Esophagus muscularis mucosa (tissue), 4 donors: ENCODE results near the gene GCC1.

Experiments used
- EP300 ChIP-seq: sonication (generic); formaldehyde crosslinking; IDR thresholded peaks from one replicate; pipeline ENCODE4 v1.6.1; 2017; ENCODE audit warnings: antibody characterized with exemption
- POLR2A ChIP-seq: fragments of 450-650 bp; IDR thresholded peaks from one replicate; pipeline ENCODE4 v1.6.1; 2017; ENCODE audit warnings: antibody characterized with exemption, moderate library complexity, mild to moderate bottlenecking, low read depth
- POLR2AphosphoS5 ChIP-seq, 2 donors: sonication (generic); formaldehyde crosslinking; IDR thresholded peaks; one replicate each; pipeline ENCODE4 v1.6.1; 2017; ENCODE audit warnings: antibody characterized with exemption in 2 of 2
- TF ChIP-seq, protein P1 (sequence below), 3 experiments: fragments of 200-600 bp in 2 of 3; fragments of 450-650 bp in 1 of 3; sonication (generic) in 2 of 3; IDR thresholded peaks; one replicate each; pipeline ENCODE4 v1.5.1; 2017 to 2019; ENCODE audit warnings: antibody characterized with exemption in 3 of 3, mild to moderate bottlenecking in 2 of 3, moderate library complexity in 1 of 3

DNA sequence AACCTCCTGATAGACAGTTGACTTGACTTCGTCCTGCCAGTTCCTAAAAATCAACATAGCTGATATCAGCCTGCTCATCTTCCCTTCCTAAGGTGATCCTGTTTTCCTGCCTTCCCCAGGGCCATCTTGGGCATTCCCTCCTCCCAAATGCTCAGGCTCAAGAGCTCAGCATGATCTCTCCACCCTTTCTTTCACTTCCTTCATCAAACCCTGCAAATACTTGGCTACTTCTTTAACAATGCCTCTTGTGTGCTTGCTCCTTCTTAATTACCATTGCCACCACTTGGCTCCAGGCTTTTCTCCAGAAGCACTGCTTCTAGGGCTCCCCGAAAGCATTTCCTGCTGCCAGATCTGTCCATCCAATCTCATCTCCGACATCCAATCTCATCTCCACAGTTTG is 15.5 kb upstream of the GCC1 start:
- TF ChIP-seq, protein P1, sequence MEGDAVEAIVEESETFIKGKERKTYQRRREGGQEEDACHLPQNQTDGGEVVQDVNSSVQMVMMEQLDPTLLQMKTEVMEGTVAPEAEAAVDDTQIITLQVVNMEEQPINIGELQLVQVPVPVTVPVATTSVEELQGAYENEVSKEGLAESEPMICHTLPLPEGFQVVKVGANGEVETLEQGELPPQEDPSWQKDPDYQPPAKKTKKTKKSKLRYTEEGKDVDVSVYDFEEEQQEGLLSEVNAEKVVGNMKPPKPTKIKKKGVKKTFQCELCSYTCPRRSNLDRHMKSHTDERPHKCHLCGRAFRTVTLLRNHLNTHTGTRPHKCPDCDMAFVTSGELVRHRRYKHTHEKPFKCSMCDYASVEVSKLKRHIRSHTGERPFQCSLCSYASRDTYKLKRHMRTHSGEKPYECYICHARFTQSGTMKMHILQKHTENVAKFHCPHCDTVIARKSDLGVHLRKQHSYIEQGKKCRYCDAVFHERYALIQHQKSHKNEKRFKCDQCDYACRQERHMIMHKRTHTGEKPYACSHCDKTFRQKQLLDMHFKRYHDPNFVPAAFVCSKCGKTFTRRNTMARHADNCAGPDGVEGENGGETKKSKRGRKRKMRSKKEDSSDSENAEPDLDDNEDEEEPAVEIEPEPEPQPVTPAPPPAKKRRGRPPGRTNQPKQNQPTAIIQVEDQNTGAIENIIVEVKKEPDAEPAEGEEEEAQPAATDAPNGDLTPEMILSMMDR (IDR thresholded peaks at IDR 0.05): no peak
- no peak for TF ChIP-seq POLR2AphosphoS5 (IDR thresholded peaks at IDR 0.05)
- no peak for TF ChIP-seq POLR2A
- TF ChIP-seq EP300: no peak
